Measurements from ENCODE around the gene GCDH.
"Not testable (repeated sequence)": the region's sequence is repeated elsewhere in the genome, so short reads cannot be mapped to it uniquely, and the experiment has no call there.

The GCDH gene

DNA sequence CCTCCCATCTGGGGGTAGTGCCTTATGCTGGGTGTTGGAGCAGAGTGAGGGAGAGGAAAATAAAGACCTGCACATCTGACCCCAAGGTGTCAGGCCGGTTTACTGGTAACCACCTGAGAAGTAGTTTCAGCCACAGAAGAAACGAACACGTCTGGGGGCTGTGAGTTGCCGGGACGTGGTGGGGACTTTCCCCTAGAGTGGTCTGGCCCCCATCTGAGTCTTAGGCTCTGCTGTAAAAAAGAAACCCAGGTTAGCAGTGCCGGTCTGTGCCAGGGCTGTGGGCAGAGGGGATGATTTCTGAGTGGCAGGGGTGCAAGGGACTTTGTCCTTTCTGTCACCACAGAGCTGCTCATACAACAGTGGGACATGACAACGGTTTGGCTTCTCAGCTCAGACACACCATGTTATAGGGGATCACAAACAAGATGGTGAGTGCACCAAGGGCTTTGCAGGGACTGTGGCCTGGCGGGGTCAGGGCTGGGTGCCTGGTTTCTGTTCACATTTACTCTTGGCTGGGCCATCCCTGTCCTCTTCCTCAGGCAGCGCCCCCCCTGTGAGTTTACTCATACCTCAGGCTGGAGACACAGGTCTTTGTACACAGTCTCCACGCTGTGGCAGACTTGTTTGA lies 9.0 kb downstream of the GCDH start:
- in situ Hi-C loops (cut with MboI; ENCODE audit: low sequenced_read_pairs) = no loop called here

DNA sequence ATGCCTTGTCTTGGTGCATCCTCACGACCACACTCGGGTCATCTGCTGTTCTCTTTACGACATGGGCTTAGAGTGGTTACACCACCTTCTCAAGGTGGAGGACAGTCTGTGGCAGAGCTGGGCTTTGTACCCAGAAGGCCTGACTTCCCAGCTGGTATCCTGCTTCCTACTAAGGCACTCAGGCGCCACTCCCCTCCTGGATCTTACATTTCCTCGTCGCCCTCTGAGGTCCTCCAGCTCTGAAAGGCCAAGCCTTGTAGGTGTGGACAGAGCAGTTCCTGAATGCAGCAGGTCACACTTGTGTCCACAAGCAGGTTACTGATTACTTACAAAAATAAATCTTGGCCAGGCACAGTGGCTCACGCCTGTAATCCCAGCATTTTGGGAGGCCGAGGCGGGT lies 16.2 kb downstream of the GCDH start:
- in situ Hi-C loops (cut with MboI; ENCODE audit: low sequenced_read_pairs) = no loop called here

DNA sequence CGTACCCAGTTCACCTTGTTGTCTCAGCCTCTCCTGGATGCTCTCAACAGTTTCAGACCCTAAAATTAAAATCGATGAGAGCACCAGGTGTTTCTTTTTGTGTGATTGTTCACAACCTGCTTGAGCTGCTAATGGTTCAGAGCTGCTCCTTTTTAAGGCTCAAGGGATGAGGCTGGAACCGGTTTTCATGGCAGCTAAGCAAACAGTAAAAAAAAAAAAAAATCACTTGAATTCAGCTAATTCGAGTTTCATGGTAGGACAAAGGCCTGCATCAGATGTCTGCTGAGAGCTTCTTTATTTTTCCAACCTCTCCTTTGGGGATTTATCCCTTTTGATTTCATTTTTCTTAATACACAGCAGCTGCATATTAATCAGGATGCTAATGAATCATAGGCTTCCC lies 21.6 kb downstream of the GCDH start:
- in situ Hi-C loops (cut with MboI; ENCODE audit: low sequenced_read_pairs) = no loop called here

DNA sequence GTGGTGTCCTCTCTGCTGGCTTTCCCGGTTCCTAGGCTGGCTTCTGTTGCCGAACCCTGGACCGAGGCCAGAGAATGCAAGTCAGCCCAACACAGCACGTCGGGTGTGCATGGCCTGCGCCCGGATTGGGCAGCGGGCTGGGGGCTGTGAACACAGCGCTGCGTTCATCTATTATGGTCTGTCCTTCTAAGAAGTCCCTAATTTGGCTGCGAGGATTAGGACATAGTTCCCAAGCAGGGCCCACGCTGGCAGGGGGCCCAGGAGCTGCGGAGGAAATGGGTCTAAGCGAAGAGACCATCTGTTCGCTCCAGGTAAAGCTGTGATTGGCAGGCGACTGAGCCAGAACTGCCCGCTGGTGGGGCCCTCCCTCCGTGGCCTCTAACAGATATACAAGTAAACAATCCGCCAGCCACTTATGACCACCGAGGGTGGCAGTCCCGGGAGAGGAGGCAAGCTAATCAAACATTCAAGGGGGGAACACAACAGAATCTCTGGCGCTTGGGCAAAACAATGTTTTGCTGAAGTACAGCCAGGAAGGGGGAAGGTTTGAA lies 22.1 kb downstream of the GCDH start:
- in situ Hi-C loops (cut with MboI; ENCODE audit: low sequenced_read_pairs) = no loop called here

DNA sequence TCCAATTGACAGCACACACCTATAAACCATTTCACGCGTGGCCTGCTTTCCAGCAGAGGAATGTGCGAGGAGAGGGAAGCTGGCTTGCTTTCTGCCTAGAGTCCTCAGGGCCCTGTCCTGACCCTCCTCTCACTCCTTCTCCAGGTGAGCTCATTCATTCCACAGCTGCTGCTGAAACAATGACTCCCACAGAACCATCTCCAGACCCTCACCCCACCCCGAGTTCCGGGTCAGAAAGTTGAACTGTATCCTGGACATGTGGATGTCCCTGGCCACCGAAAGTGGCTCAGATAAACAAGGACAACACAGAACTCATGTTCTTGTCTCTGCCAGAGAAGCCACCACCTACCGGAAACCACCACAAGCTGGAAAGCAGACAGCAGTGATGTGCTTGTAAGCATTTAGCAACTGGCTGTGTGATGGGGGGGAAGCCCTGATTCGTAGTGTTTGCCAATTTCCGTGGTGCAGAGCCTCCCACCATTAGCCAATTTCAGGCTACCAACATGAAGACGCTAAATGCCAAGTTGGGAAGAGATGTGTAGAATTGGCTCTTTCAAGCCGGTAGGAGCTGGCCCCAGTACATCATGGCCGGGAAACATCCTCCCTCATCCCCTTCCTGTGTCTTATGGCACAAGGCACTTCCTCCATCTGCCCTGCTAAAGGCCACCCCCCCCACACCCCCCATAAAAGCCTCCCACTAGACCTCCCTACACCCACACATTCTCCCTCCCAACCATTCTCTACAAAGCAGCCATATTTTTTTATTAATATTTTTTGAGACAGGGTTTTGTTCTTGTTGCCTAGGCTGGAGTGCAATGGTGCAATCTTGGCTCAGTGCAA lies 23.1 kb downstream of the GCDH start:
- in situ Hi-C loops (cut with MboI; ENCODE audit: low sequenced_read_pairs) = no loop called here

- in situ Hi-C loops (cut with MboI; ENCODE audit: low sequenced_read_pairs) = not testable (repeated sequence)
Observed at GRCh38 chr19:12915860-12916259, 24.9 kb downstream of the GCDH start.

DNA sequence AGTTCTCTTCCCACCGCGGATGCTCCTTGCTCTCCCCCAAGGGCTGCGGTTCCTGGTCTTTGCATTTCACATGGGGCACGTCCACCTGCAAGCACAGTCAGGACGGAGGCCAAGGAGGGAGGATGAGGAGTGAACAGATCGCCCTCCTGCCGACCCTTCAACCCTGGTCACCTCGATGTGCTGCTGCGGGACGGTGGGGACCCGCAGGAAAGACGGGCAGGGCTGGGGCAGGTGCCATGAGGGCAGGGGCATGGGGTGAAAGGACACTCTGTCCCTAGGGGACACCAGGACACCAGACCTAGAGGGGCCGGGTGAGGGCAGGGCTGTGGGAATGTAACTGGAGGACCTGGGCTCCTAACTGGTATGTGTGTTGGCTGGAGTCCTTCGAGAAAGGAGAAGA lies 27.3 kb downstream of the GCDH start:
- in situ Hi-C loops (cut with MboI; ENCODE audit: low sequenced_read_pairs) = no loop called here

DNA sequence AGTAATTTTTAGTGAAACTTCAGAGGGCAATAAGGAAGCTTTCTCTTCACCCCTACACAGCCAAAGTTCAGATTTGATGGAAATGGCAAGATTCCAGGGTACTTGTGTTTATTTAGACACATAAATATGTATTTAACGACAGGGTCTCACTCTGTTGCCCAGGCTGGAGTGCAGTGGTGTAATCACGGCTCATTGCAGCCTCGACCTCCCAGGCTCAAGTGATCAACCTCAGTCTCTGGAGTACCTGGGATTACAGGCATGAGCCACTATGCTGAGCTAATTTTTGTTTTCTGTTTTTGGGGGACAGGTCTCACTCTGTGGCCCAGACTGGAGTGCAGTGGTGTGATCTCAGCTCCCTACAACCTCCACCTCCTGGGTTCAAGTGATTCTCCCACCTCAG lies 30.1 kb downstream of the GCDH start:
- in situ Hi-C loops (cut with MboI; ENCODE audit: low sequenced_read_pairs) = no loop called here

- in situ Hi-C loops (cut with MboI; ENCODE audit: low sequenced_read_pairs) = no loop called here
Observed at GRCh38 chr19:12922959-12923358, 32.0 kb downstream of the GCDH start.

DNA sequence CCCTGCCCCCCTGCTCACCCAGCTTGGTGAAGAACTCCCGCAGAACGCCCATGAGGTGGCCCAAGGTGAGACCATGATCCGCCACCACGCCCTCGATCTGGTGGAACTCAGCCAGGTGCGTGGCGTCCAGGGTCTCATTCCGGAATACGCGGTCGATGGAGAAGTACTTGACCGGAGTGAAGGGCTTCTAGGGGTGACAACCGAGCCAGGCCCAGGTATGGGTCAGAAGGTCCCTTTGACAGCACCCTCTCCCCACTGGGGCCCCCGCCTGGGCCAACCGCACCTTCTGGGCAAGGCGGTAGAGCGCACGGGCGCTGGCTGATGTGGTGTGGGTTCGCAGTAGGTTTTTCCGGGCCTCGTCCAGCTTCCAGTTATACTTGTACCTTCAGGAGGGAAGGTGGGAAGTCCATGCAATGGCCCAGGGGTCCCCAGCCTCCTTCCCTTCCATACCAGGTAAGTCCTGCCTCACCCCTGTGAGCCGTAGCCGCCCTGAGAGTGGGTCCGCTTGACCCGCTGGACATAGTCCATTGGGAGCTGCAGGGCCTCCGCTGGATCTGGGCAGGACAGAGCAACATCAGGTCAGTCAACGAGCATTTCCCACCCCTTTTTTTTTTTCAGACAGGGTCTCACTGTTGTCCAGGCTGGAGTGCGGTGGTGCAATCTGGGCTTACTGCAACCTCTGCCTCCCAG lies 33.8 kb downstream of the GCDH start:
- in situ Hi-C loops (cut with MboI; ENCODE audit: low sequenced_read_pairs) = no loop called here

DNA sequence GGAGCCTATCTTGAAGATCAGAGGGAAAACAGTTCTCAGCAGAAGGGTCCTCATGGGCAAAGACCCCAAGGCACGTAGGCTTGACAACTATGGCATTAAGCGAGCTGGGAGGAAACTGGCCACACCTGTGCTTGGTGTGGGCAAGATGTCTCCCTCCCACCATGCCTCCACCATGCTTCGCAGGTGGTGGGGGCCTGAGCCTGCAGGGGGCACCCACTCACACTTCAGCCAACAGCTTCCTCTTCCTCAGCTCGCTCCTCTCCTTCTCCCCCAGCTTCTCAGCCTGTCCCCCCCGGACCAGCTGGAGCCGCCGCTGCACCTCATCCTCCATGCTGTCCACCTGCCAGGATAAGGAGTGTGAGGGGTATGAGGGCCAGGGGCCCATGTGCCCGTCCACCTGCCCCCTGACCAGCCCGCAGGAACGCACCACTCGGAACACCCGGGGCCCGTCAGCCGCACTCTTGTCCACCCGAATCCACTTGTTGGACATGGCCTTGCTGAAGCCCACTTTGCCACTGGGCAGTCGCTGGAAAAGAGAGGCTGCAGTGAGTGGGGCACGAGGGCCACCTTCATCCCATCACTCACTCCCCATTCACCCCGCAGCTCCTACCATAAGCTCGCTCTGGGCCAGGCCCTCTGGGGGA lies 39.2 kb downstream of the GCDH start:
- in situ Hi-C loops (cut with MboI; ENCODE audit: low sequenced_read_pairs) = no loop called here

DNA sequence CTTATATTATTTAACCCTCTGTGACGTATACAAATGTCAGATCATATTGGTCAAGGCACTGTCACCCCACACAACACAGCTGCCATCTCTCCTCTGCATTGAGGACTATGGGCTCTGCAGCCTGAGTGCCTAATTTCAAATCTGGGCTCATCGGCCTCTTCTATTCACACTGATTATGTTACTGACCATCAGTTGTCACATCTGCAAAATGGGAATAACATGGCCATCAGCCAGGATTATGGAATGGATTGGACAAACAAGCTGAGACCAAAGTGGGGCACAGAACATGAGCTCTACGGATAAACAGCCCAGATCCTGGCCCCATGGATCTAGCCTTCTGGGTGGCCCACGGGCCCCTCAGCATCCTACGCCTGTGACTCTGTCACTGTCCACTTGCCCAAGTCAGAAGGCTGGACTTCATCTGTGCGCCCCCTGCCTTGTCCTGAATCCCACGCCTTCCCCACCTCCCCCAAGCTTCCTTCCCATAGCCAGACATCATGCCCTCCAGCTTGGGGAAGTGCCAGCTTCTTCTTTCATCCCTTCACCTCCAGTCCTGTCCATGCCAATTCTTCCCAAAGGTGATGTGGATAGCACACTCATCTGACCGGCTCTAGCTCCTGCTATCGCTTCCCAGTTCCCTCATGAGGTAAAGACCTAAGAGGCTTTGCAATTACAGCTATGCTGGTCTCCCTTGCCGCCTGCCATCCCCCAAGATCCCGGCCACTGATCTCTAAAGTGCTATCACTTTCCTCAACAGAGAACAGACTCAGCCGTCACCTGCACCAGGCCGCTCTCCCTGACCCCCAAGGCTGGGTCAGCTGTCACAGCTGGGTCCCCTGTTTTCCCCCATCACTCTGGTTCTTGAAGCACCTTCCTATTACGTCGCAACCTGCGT lies 41.7 kb downstream of the GCDH start:
- in situ Hi-C loops (cut with MboI; ENCODE audit: low sequenced_read_pairs) = no loop called here

DNA sequence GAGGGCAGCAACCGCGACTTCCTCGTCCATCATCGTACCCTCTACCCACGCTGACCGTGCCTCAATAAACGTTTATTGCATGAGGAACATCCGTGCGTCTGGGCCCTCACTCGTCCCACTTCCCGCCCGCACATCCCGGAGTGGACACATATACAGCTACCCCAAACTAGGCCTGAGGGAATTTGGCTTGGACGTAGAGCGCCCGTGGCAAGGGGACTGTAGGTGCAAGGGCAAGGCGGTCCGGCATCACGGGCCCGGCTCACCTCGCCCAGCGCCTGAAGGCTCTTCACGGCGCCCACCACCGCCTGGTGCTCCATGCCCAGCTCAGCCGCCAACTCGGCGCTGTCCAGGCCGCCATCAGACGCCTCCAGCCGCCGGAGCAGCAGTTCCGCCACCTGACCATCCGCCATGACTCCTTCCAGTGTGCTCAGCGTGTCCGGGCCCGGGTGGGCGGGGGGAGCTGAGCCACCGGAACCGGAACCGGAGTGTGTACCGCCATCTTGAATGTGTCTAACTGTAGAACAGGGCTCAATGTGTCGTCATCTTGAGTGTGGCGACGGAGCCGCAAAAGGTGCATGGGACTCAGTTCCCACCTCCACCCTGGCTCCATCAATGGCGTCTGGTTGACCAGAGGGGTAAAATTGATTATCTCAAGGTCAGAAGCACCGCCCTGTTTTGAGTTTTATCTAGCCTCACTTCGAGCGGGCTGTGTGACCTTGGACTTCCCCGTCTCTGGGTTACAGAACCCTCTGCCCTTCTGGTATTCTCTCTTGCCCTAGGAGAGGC lies 42.5 kb downstream of the GCDH start, which contains the start of gene FARSA:
Gene FARSA, minus strand, starts transcription at position 425 of the 786 bp plus-strand sequence. Its CDS starts 15 bp downstream, at position 410.
- in situ Hi-C loops (cut with MboI; ENCODE audit: low sequenced_read_pairs) = no loop called here

- in situ Hi-C loops (cut with MboI; ENCODE audit: low sequenced_read_pairs) = no loop called here
Observed at GRCh38 chr19:12935071-12935470, 44.1 kb downstream of the GCDH start.

GRCh38 chr19:12936582-12936981 lies 45.6 kb downstream of the GCDH start:
- in situ Hi-C loops (cut with MboI; ENCODE audit: low sequenced_read_pairs) = no loop called here

DNA sequence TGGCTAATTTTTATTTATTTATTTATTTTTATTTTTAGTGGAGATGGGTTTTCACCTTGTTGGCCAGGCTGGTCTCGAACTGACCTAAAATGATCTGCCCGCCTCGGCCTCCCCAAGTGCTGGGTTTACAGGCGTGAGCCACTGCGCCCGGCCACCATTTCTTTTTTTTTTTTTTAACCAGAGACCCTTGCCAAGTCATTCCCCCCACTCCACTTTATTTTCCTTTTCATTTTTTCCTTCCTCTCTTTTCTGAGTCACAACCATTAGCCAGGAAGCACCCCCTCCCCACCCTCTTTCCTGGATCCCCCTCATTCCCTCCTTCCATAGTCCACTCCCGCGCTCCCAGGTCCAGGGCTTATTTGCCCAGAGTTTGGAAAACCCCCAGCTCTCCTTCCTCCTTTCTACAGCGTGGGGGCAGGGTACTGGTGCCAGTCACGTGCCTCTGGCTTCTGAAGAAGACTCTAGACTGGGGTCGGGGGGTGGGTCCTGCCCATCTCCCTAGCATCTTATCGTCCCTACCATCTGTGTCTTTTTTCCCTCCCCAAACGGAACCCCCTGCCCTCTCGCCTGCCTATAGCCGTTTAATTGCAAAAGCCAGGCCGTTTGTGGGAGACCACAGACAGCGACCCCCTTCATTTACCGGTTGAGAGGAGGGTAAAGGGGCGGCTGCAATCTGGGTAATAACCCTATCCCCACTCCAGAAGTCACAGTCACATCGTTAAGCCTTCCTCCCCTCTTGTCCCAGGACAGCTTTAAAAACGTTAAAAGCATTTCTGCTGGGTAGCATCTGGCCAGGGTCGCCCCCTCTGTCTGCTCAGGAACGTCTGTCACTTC lies 46.4 kb downstream of the GCDH start:
- in situ Hi-C loops (cut with MboI; ENCODE audit: low sequenced_read_pairs) = no loop called here

DNA sequence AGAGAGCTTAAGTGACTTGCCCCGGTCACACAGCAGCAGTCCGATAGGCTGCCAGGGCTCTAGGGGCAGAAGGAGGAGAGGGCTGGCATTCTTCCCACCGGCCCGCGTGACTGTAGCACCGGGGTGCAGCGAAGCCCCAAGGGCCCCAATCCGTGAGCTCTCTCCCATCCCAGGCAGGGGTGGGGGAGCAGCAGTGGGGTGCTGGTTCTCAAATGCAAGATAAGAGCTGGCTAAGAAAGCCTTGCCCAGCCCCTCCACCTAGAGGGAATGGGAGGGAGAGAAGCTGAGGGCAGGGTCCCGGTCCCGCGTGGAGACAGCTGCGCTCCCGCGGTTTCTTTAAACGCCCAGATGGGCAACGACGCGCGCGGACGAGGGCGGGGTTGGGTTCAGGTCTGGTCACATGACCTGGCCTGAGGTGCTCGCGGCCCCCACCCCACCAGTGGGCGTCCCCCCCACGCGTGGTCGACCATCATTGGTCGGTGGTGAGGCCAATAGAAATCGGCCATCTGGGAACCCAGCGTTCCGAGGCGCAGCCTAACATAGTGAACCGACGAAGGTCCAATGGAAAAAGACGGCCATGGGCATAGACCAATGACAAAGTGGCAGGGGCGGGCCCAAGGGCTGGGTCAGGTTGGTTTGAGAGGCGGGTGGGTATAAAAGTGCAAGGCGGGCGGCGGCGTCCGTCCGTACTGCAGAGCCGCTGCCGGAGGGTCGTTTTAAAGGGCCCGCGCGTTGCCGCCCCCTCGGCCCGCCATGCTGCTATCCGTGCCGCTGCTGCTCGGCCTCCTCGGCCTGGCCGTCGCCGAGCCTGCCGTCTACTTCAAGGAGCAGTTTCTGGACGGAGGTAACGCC lies 47.2 kb downstream of the GCDH start, which contains the start of gene CALR:
Gene CALR, plus strand, starts transcription at position 683 of the 852 bp plus-strand sequence. Its CDS starts 71 bp downstream, at position 754.
- in situ Hi-C loops (cut with MboI; ENCODE audit: low sequenced_read_pairs) = no loop called here
